ENCODE measurements around the gene RIMBP2.

Gene RIMBP2

DNA sequence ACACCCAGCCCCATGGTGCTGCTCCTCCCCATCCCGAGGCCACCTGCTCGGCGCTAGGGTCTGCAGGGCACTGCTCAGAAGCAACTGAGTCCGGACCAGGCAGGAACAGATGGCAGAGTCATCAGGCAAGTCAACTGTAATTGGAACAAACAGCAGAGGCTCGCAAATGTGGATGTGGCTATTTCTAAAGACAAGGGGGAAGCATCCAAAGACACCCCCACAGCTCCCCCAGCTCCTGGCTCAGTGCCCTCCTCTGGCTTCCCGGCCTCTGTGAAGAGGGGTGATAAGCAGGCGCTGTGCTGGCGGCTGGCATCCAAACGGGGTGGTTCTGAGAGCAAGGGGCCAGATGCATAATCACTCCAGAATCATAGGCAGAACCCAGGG is 252.8 kb downstream of the RIMBP2 start:
- DNase-seq (ENCODE audit: low spot score): no peak

DNA sequence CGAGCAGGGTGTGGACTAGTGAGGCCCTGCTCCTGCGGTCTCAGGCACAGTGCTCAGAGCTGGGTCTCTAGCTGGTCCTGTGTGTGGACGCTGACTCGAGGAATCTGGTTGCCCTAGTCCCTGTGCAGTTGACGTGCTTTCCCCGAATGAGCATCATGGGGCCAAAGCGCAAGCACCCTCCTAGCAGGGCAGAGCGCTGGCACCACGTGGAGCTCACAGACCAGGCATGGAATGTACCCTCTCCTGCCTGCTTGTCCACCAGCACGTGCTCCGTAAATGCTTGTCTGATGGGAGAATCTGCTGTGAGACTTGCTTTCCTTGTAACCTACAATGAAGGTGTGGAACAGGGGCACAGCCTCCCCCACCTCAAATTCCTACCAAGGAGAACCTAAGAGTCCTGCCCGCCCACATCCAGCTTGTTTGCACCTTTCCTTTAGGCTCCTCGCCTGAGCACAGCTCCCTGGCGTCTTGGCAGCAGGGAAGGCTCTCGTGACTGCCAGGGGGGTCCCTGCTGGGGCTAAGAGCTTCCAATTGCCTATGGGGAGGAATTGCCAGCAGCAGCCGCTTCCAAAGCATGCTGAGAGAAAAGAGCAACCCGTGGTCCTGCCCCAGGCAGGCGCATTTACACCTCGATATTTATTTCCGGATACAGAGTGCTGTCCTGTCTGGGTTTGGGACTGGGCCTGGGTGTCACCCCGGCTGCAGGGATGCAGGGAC is 253.4 kb downstream of the RIMBP2 start:
- DNase-seq (ENCODE audit: low spot score): no peak

DNA sequence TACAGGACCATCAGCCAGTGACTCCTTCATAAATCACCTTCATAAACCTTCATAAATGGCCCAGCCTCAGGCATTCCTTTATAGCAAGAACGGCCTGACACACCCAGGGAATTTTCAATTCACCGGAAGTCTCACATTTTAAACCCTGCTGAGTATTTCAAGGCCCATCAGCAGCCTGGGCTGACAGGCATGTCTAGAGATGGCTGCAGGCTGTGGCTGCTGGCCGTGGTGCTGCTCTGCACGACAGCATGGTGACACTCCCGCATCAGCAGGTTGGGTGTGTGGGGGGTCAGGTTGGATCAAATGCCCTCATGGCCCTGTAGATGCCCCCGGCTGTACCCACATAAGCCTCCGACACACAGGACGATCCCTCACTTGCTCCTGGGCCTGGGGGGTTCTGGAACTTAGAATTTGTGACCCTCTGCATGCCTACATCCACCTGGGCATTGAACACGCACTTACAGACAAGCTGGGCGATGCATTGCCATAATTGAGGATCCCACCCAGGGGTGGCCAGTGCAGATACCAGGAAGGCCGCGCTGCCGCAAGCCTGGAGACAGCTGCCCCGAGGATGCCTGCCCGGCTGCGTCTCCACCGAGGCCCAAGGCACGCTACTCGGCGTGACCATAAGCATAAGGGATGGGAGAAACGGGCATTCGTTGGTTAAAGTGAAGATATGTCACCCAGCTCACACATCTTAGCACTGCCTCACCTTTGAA is 254.1 kb downstream of the RIMBP2 start:
- DNase-seq (ENCODE audit: low spot score): no peak

DNA sequence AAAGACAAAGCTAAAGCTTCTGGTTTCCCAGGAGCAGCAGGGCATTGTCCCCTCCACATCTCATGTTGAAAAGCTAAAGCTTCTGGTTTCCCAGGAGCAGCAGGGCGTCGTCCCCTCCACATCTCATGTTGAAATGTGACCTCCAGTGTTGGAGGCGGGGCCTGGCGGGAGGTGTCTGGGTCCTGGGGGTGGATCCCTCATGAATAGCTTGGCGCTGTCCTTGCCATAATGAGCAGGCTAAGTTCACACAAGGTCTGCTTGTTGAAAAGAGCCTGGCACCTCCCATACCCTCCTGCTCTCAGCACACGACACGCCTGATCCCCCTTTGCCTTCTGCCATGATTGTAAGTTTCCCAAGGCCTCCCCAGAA is 254.7 kb downstream of the RIMBP2 start:
- DNase-seq (ENCODE audit: low spot score): no peak

DNA sequence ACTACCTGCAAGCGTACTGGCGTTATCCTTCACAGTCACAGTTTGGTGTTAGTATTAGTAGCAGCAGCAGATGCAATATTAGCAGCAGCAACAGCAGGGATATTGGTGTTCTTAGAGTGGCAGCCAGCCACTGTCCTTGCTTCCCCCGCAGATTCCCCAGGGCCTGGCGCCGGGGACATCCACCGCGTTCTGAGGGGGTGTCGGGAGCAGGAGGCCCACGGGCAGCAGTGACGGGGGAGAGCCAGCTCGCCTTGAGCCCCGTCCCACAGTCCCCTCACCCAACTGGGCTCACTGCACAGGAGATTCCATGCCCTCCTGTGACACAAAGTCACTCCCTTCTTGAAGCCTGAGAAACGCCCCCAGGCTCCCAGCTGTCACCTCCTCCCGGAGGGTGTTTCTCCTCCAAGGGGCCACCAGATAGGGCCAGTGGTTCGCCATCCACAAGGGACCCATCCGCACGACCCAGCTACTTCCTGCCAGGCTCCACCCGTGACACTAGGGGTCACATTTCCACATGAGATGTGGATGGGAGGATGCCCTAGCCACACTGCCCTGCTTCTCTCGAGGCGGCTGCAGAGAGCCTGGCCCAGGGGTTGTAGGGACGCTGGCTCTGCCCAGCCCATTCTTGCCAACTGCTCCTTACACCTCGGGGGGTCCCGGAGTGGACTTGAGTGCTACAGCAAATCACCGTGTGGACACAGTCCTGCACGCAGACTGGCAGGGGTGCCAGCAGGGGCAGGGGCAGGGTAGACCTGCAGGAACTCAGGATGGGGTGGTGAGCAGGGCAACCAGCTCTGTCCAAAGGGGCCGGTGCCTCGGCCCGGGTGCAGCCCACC is 255.3 kb downstream of the RIMBP2 start:
- no peak for DNase-seq (ENCODE audit: low spot score)

DNA sequence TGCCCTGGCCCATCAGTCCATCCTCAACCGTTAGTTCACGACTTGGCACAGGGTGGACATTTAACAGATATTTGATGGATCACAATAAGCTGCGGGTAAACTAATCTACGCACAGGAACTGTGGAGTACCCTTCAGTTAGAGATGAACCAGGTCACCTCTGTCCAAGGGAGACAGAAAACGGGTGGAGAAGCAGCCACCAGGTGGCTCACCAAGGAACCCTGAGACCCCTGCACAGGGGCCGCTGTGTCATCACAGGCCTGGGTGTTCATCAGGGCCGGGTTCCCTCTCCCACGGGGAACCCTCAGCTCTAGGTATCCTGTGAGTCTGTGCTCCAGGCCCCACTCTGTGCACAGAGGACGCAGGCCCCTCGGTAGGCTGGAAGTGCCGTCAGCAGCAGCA is 256.2 kb downstream of the RIMBP2 start:
- DNase-seq (ENCODE audit: low spot score): no peak

DNA sequence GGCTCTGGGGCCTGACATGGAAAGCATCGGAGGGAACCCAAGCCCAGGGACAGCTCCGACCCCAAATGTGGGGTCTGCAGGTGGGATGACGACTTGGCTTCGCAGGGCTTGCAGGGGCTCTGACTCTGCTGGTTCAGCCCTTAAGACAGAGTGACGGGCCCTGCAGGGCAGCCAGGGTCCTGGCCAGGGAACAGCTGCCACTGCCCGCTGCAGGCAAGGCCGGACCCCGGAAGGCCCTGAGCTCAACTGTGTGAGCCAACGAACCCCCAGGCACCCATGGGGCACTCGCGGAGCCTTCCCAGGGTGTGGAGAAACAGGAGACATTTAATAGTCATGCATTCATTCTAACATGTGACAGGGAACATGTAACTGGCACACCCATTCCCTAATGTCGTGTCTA is 257.8 kb downstream of the RIMBP2 start:
- DNase-seq (ENCODE audit: low spot score): no peak

DNA sequence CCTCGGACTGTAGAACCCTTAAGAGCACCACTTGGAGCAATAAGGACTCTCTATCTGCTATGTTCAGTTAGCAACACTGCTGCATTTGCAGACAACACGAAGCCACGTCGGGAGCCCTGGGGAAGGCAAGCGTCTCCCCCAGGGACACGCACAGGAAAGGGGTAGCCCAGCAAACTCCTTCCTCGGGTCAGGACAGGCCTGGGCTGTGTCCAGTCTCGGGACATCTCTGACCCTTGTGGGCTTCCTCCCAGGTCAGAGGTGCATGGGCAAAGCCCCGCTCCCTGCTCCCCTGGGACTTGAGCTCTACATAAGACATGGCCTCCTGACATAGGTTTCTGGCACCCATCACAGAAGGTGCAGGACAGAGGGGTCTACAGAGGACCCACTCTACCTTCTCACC is 258.9 kb downstream of the RIMBP2 start:
- DNase-seq (ENCODE audit: low spot score): no peak

DNA sequence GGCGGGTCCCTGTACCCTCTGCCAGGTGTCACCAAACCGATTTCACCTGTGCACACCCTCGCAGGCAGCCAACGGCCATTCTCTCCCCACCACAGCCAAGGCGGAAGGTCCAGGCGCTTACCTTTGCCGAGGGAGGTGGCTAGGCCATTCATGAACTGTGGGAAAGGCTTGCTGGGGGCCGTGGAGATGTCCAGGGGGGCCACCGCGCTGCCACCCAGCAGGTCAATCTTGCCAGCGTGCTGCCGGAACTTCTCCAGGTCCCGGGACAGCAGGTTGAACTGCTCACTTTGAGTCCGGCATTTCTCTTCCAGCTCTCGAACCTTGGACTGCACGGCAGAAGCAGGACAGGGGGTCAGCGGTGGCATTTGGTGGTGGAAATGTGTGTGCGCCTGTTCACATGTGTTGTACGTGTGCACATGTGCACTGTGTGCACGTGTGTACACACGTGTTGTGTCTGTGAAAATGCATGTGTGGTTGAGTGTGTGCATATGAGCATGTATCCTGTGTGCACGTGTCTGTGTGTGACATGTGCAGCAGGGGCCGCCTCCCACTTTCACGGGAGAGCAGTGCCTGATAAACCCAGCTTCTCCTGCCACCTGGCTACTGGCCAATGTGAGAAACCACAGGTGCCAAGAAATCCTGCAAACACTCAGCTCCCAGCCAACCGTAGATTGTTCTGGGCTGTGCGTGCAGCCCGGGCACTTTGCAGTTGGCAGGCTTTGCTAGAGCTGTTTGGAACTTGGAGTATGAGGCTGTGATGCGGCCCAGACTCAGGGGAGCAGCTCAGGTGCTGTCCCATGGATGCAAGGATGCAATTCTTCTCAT is 259.5 kb downstream of the RIMBP2 start:
- no peak for DNase-seq (ENCODE audit: low spot score)

DNA sequence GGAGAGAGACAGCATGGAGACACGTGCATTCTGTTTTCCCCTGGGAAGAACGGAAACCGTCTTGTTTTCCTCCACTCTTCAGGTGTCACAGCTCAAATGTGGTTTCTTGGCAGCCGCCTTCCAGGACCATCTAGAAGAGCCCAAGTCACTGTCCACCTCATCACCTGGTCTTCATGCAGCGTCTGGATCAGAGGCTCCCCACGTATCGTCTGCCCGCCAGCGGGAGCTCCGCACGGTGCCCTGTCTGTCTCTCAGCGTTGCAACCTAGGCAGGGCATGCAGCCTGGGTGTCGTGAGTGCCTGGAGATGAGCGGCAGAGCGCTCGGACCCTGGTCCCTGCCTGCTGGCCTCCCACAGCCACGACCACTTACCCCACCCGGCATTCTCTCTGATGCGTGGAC is 260.9 kb downstream of the RIMBP2 start:
- no peak for DNase-seq (ENCODE audit: low spot score)

DNA sequence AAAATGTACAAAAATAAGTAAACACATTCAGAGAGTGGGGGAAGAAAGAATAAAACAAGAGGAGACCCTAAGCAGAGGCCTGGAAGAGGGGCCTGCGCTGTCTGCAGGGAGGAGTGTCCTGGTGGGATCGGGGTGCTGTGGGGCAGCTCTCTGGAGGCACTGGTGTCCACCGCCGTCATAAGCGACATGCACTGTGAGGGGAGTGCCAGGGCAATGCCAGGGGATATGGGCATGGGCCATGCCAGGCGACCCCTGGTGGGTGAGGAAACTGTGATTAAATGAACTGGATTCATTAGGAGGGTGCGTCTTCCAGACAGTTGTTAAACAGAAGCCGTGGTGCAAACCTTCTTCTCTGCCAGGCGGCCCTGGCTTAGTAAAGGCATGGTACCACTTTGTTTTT is 261.8 kb downstream of the RIMBP2 start:
- no peak for DNase-seq (ENCODE audit: low spot score)

DNA sequence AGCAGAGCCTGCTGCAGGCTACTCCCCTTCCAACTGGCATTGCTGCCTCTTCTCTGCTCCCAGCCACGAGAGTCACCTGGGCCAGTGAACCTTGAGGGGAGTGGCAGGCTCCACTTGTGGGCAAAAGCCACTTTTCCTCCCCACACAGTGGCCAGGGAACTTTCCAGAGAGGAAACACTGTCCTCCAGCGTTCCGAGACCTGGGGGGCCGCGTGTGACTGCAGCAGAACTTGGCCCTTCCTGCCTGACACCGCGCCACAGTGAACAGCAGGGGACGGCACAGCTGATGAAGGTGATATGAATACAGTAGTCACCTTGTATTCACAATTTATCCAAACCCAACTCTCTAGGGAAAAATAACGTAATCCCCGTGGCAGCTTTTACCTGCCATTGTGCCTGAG is 263.6 kb downstream of the RIMBP2 start:
- no peak for DNase-seq (ENCODE audit: low spot score)

DNA sequence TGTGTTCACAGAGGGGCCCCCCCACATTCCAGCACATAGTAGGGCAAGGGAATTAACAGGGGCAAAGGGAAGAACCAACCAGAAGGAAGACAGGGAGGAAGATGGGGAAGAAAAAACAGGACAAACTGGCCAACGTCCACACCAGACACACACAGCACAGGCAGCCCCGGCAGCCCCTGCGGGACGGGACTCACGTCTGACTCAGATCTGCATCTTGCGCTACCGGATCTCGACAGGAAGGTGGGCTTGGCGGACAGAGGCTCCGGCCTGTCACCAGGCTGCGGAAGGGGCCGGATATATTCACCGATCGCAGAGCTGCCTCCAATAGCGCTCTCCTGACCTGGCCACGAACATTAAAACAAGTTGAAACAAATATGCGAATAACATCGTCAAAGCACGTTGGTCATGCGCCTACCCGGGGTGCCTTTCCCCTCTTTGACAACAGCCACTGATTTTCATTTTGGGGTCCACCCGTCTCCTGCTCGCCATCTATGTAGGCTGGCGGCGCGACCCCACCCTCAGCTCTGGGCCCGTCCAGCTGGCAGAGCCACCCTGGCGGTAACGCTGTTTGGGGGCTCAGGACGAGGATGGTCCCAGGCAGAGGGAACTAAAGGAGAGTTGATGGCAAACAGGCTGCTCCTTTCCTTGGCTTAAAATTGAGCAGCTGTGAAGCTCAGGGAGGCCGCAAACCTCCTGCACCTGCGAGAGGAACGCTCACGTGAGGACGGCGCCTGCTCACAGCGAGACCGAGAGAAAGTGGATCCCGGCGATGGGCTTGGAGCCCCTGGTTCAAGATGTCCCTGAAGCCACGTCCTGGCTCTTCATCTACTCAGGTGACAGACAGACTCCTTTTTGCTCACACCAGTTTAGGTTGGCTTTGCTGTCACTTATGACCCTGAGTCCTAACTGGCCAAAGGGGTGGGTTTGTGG is 264.8 kb downstream of the RIMBP2 start:
- no peak for DNase-seq (ENCODE audit: low spot score)

DNA sequence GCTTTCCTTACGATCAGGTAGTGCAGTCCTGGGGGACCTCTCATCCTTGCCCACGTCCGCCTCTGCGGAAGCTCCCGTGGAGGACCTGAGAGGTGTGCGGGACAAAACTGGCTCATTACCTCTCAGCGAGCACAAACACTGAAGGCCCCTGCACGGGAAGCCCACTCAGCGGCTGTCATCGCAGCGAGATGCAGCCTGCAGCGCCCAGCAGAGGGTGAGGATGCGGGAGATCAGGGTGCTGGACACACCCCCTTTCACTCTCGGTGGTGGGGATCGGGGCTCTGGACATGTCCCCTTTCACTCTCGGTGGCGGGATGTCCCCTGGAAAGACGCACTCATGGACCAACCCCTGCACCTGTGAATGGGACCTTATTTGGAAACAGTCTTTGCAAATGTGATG is 266.8 kb downstream of the RIMBP2 start:
- DNase-seq (ENCODE audit: low spot score): no peak

DNA sequence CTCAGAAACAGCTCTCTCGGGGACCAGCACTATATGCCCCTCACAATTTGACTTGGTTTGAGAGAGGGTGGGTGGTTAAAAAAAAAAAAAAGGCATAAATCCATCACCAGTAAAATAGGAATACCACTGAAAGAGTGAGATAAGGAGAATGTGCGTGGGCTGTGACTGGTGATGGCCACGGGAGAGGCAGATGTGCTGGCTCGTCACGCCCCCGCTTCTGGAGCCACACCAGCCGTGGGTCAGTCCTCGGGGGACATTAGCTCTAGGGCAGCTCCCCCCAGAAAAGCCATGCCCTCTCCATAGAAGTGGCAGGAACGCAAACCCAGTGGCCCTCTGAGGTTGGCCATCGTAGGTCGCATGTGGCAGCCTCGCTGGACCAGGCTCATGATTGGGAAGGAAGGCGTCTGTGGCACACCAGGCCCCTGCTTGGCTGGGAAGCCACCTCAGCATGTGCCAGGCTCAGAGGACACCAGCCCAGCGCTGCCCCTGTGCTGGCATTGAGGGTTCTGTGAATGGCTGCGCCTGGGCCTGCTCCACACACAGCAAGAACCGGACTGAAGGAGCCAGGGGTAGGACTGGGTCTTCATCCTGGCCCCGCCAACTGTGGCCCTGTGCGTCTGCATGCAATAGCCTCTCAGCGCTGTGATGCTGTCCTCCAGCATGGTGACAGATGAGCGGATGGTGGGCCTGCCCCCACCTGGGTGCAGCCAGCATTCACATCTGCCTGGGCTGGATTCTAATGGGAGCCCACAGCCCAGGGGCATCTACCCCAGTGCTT is 267.9 kb downstream of the RIMBP2 start:
- DNase-seq (ENCODE audit: low spot score): no peak

DNA sequence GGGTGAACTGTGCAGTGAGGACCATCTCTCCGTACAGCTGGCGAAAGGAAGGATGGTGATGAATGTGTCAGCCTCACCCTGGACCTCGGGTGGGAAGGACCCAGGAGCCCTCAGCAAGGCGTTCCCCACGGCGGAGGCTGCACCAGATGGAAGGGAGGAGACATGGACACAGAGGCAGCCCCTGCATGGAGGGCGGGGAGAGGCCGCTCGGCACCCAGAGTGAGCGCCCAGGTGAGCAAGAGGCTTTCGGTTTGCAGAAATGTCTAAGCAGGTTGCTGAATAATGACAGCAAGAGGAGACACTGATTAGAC is 268.5 kb downstream of the RIMBP2 start:
- DNase-seq (ENCODE audit: low spot score): no peak

DNA sequence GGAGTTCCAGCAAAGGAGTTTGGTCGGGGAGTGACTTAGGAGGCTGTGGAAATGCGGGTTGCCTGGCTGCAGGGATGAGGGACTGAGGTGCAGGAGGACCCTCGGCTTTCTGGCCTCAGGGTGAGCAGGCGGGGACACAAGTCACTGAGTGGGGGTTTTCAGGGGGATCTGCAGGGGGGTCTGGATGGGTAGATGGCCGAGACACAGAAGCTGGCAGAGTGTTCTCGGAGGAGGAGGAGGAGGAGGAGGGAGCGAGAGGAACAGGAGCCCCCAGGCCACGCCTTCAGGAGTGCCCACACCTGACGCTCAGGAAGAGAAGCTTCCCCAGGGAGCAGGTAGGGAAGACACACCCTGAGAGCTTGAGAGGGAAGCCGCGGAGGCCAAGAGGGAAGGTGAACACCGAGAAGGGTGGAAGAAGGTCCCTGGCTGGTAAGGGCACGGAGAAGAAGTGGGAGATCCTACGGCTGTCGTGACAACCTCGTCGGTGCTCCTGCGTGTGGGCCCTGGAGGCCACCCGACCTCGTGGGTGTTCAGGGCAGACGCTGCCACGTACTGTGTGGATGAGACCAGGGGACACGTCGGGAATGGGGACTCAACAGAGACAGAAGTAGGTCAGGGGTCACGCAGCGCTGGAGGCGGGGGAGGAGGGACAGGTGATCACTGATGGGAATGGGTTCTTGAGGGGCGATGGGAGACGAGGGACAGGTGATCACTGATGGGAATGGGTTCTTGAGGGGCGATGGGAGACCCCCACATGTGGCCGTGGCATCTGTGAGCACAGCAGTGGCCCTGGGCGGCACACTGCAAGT is 269.0 kb downstream of the RIMBP2 start:
- no peak for DNase-seq (ENCODE audit: low spot score)

DNA sequence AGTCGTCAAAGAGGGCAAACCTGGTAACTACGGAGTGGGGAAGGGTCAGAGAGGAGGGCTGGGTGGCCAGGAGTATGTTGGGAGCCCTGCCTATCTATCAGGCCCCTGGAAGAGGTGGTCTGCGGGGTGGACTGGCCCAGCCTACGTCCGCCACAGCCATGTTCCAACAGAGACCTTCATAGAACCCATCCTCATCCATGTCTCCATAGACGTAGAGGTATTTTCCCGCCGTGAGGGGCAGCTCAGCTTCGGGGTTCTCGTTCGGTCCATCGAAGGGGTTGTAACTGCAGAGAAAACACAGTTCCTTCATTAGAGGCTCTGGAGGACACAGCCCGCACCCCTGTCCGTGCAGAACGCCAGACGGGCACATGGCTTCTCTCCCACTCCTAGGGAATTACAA is 271.1 kb downstream of the RIMBP2 start:
- no peak for DNase-seq (ENCODE audit: low spot score)

DNA sequence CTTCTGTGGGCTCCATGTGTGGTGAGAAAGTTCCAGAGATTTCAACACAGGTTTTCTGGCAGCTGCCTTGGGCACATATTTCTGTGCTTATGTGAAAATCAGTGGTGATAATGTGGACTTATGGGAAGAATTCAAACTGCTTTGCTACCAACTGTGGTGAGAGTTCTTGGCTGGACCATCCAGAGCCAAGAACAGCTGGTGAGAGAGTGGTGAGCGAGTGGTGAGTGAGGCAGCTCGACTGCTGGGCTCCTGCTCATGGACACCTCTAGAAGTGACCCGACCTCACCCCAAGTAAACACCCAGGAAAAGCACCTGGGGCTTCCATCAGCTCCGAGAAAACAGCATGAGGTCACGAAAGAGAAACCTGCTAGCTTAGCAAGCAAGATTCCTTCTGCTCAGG is 272.0 kb downstream of the RIMBP2 start:
- DNase-seq (ENCODE audit: low spot score): no peak
